ENCODE results near the gene DOCK9. TPM values are rescaled to one million over a fixed set of nuclear protein-coding genes. Genes with fewer than 3 reads are reported as not detected.

Gene DOCK9
- total RNA-seq, 1 donor from 2014 or later, result 56.3 TPM

DNA sequence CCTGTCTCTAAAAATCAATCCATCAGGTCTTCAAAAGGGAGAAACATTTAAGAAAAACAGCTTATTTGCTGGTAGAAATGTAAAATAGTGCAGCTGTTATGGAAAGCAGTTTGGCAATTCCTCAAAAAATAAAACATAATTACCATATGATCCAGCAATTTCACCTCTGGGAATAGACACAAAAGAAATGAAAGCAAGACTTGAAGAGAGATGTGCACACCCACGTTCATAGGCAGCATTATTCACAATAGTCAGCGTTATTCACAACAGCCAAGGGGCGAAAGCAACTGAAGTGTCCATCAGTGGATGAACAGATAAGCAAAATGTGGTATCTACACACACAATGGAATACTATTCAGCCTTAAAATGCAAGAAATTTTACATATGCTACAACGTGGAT, 45.1 kb upstream of the DOCK9 start:
- H3K36me3 Mint-ChIP-seq (ENCODE audit: low read depth, unreplicated experiment), result no peaks in the 10 kb centered on the region
- H3K9me3 Mint-ChIP-seq (ENCODE audit: unreplicated experiment), result no peaks in the 10 kb centered on the region
- DNase-seq (ENCODE audit: low read depth) (no peak), FAIRE-seq (no peak)
- Histone ChIP-seq H3K4me3 (ENCODE audit: insufficient read depth, low read depth, low read length) (no peak overlapping the region), H3K9me3 (ENCODE audit: insufficient read depth, low read depth, low read length) (no peaks in the 10 kb centered on the region), H3K36me3 (ENCODE audit: insufficient read depth, low read length) (no peaks in the 10 kb centered on the region), H3K9ac (ENCODE audit: low read length) (no peak overlapping the region), H4K20me1 (ENCODE audit: insufficient read depth, low read length) (no peaks in the 10 kb centered on the region), H3K4me1 (ENCODE audit: insufficient read depth, low read length) (peaks cover 19% of the 10 kb centered on the region), H3K27me3 (ENCODE audit: insufficient read depth, low read length) (no peaks in the 10 kb centered on the region), H3K4me2 (ENCODE audit: low read length) (no peak overlapping the region), H3K79me2 (ENCODE audit: insufficient read depth, low read length) (no peaks in the 10 kb centered on the region), H3K27ac (ENCODE audit: low read depth, low read length) (no peak overlapping the region), H2AFZ (ENCODE audit: low read depth, low read length) (no peak overlapping the region)
- TF ChIP-seq EZH2 (IDR thresholded peaks at IDR 0.05; ENCODE audit: insufficient read depth, low read length) (no peak), CTCF (IDR thresholded peaks at IDR 0.05; ENCODE audit: insufficient read depth, low read depth, low read length) (no peak)
- no peaks in the 10 kb centered on the region for H3K27me3 Mint-ChIP-seq (ENCODE audit: low read depth, unreplicated experiment)
- H3K4me3 Mint-ChIP-seq (ENCODE audit: unreplicated experiment), result no peak overlapping the region
- no peak overlapping the region for H3K27ac Mint-ChIP-seq (ENCODE audit: unreplicated experiment)
- peaks cover 19% of the 10 kb centered on the region for H3K4me1 Mint-ChIP-seq (ENCODE audit: low read depth, unreplicated experiment)

DNA sequence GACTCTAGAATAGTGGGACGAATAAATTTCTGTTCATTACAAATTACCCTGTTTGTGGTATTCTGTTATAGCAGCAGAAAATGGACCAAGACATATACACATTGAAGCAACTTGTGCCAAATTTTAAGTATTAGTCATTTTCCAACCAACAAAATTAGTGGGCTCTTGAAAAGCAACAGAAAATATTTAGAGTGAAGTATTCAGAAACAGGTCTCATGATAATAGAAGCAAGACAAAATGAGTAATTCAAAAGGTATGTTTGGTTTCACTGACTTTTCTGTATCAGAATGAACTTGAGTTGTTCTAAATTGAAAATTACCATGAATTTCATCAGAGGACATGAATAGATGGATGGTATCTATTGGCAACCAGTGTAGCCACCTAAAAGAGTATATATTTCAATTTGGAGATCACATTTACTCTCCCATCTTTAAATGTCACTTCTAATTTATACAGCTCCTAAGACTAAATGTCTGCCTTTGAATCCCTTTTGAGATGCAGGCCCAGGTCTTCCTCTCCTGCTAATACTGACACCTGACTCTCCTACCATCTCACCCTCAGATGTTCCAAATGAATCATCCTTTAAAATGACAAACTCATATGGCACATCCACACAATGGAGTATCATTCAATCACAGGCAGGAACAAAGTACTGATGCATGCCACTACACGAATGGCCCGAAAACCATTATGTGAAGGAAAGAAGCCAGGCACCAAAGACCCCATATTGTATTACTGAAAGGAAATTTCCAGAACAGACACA, 40.7 kb upstream of the DOCK9 start:
- H3K9ac ChIP-seq (ENCODE audit: low read length), result no peak overlapping the region
- H3K79me2 ChIP-seq (ENCODE audit: insufficient read depth, low read length), result no peaks in the 10 kb centered on the region
- H3K9me3 Mint-ChIP-seq (ENCODE audit: unreplicated experiment), result no peaks in the 10 kb centered on the region
- no peaks in the 10 kb centered on the region for H3K36me3 ChIP-seq (ENCODE audit: insufficient read depth, low read length)
- peak; percentile 41 for FAIRE-seq
- H3K4me1 Mint-ChIP-seq (ENCODE audit: low read depth, unreplicated experiment), result peaks cover 10% of the 10 kb centered on the region
- no peaks in the 10 kb centered on the region for H3K9me3 ChIP-seq (ENCODE audit: insufficient read depth, low read depth, low read length)
- H3K4me2 ChIP-seq (ENCODE audit: low read length), result no peak overlapping the region
- no peaks in the 10 kb centered on the region for H3K27me3 Mint-ChIP-seq (ENCODE audit: low read depth, unreplicated experiment)
- H3K27ac Mint-ChIP-seq (ENCODE audit: unreplicated experiment), result peak overlapping the region; percentile 79
- no peak overlapping the region for H3K4me3 ChIP-seq (ENCODE audit: insufficient read depth, low read depth, low read length)
- TF ChIP-seq CTCF (IDR thresholded peaks at IDR 0.05; ENCODE audit: insufficient read depth, low read depth, low read length), result no peak
- no peak for TF ChIP-seq EZH2 (IDR thresholded peaks at IDR 0.05; ENCODE audit: insufficient read depth, low read length)
- no peak overlapping the region for H3K4me3 Mint-ChIP-seq (ENCODE audit: unreplicated experiment)
- H4K20me1 ChIP-seq (ENCODE audit: insufficient read depth, low read length), result no peaks in the 10 kb centered on the region
- H3K27ac ChIP-seq (ENCODE audit: low read depth, low read length), result peak overlapping the region; percentile 32
- no peak overlapping the region for H2AFZ ChIP-seq (ENCODE audit: low read depth, low read length)
- no peaks in the 10 kb centered on the region for H3K36me3 Mint-ChIP-seq (ENCODE audit: low read depth, unreplicated experiment)
- peaks cover 6% of the 10 kb centered on the region for H3K4me1 ChIP-seq (ENCODE audit: insufficient read depth, low read length)
- H3K27me3 ChIP-seq (ENCODE audit: insufficient read depth, low read length), result no peaks in the 10 kb centered on the region
- peak; percentile 84 for DNase-seq (ENCODE audit: low read depth)
